Keratinocyte (primary cell): ENCODE measurements around the gene GPR22. TPM values are rescaled to one million over a fixed set of nuclear protein-coding genes. Genes with fewer than 3 reads are reported as not detected.

Experiments
- DNase-seq: peaks from one replicate; pipeline ENCODE4 v3.0.0-alpha.2; 2011; ENCODE audit warnings: low read depth, missing footprints, low spot score
- FAIRE-seq: peaks from 2 replicates; lab custom pipeline; 2011; peaks lifted over from hg19 to GRCh38; lab: Jason Lieb, UNC
- H2AFZ ChIP-seq: 2 replicates; pipeline ENCODE4 v1.6.0; 2012; ENCODE audit warnings: low read length, control low read depth, inconsistent platforms; ENCODE audit not compliant: control insufficient read depth
- H3K27ac ChIP-seq: 2 replicates; pipeline ENCODE4 v1.5.1; 2011; ENCODE audit warnings: low read length; ENCODE audit not compliant: control insufficient read depth, insufficient read depth
- H3K27me3 ChIP-seq: 3 replicates; pipeline ENCODE4 v1.6.0; 2011; ENCODE audit warnings: low read length; ENCODE audit not compliant: control insufficient read depth, insufficient read depth; ENCODE audit errors: extremely low read depth
- H3K36me3 ChIP-seq, 2 experiments: 2 replicates in 1 of 2; 3 replicates in 1 of 2; pipeline ENCODE4 v1.5.1; 2011; ENCODE audit warnings: low read length in 2 of 2, mild to moderate bottlenecking in 1 of 2; ENCODE audit not compliant: control insufficient read depth in 2 of 2, insufficient read depth in 2 of 2; ENCODE audit errors: extremely low read depth in 1 of 2
- H3K4me1 ChIP-seq: 3 replicates; pipeline ENCODE4 v1.5.1; 2011; ENCODE audit warnings: low read length; ENCODE audit not compliant: control insufficient read depth, insufficient read depth; ENCODE audit errors: extremely low read depth
- H3K4me2 ChIP-seq: 3 replicates; pipeline ENCODE4 v1.6.0; 2011; ENCODE audit warnings: low read depth, low read length; ENCODE audit not compliant: control insufficient read depth, insufficient read depth; ENCODE audit errors: extremely low read depth
- H3K4me3 ChIP-seq, 3 experiments: fragments of 200-600 bp in 1 of 3; sonication (generic) in 1 of 3; 2 replicates in 2 of 3; 3 replicates in 1 of 3; pipeline ENCODE4 v1.5.1; 2011 to 2016; ENCODE audit warnings: low read length in 3 of 3, mild to moderate bottlenecking in 3 of 3, control low read depth in 2 of 3, inconsistent platforms in 1 of 3, low read depth in 1 of 3, mixed read lengths in 1 of 3, mixed run types in 1 of 3, moderate library complexity in 1 of 3; ENCODE audit not compliant: control insufficient read depth in 2 of 3, insufficient read depth in 2 of 3; ENCODE audit errors: extremely low read depth in 1 of 3
- H3K79me2 ChIP-seq: 2 replicates; pipeline ENCODE4 v1.6.0; 2012; ENCODE audit warnings: low read length; ENCODE audit not compliant: control insufficient read depth, insufficient read depth
- H3K9ac ChIP-seq: 3 replicates; pipeline ENCODE4 v1.6.0; 2011; ENCODE audit warnings: low read length; ENCODE audit not compliant: control insufficient read depth, insufficient read depth; ENCODE audit errors: extremely low read depth
- H3K9me1 ChIP-seq: 3 replicates; pipeline ENCODE4 v1.6.0; 2011; ENCODE audit warnings: low read length; ENCODE audit not compliant: control insufficient read depth, insufficient read depth; ENCODE audit errors: extremely low read depth
- H3K9me3 ChIP-seq: 2 replicates; pipeline ENCODE4 v1.5.1; 2012; ENCODE audit warnings: low read depth, low read length; ENCODE audit not compliant: control insufficient read depth
- H4K20me1 ChIP-seq: 3 replicates; pipeline ENCODE4 v1.6.0; 2011; ENCODE audit warnings: low read length; ENCODE audit not compliant: control insufficient read depth, insufficient read depth; ENCODE audit errors: extremely low read depth
- CTCF ChIP-seq, 3 experiments: IDR thresholded peaks in 1 of 3; conservative IDR thresholded peaks in 1 of 3; optimal IDR thresholded peaks in 1 of 3; 2 replicates in 2 of 3; 3 replicates in 1 of 3; pipeline versions ENCODE3 to v1.5.1; 2011; ENCODE audit warnings: low read length in 3 of 3, mild to moderate bottlenecking in 3 of 3, moderate library complexity in 2 of 3, control low read depth in 1 of 3, inconsistent platforms in 1 of 3; ENCODE audit not compliant: insufficient read depth in 2 of 3; ENCODE audit errors: extremely low read depth in 1 of 3
- EZH2 ChIP-seq: IDR thresholded peaks from one replicate; pipeline ENCODE4 v1.6.1; 2012; ENCODE audit warnings: inconsistent platforms, mild to moderate bottlenecking, low read length, moderate library complexity
- dilution Hi-C: fragments of 300-500 bp; cut with MboI; formaldehyde crosslinking; loops from one replicate; pipeline ENCODE4 v1.7.0; 2020; ENCODE audit warnings: low sequenced_read_pairs; ENCODE audit not compliant: extremely low pct_ligation_motif_present
- polyA plus RNA-seq, 5 experiments: library from polyadenylated mRNA; depleted of rRNA in 3 of 5; stranded (reverse) in 3 of 5; stranded (forward) in 1 of 5; unstranded in 1 of 5; fragments of >200 nt; gene quantifications; 1 replicate in 1 of 5; 2 replicates in 3 of 5; 3 replicates in 1 of 5; pipeline versions ENCODE4 v1.2.1 to v1.2.3, GENCODE V29; 2011 to 2012; ENCODE audit warnings: missing spikeins in 2 of 5, low read depth in 1 of 5, low replicate concordance in 1 of 5

GPR22 gene
- polyA plus RNA-seq, 1 donor (not counting 4 experiments of a cell fraction or from before 2014, with no cell fraction given), result not detected

- Histone ChIP-seq H3K9ac (no peak overlapping the region), H4K20me1 (no peaks in the 10 kb centered on the region), H3K4me3 (no peak overlapping the region), H3K27ac (no peak overlapping the region), H3K4me2 (no peak overlapping the region), H3K79me2 (no peaks in the 10 kb centered on the region), H3K9me3 (no peaks in the 10 kb centered on the region), H3K9me1 (no peaks in the 10 kb centered on the region), H2AFZ (no peak overlapping the region), H3K36me3 (peaks cover 0 to 2% of the 10 kb centered on the region in 2 experiments), H3K27me3 (no peaks in the 10 kb centered on the region), H3K4me1 (no peaks in the 10 kb centered on the region)
- TF ChIP-seq EZH2, result no peak
- TF ChIP-seq CTCF (optimal IDR thresholded peaks at IDR 0.05 in 1 of 3, IDR thresholded peaks at IDR 0.05 in 1 of 3, conservative IDR thresholded peaks at IDR 0.05 in 1 of 3; ENCODE audit: extremely low read depth in 1 of 3, insufficient read depth in 2 of 3, low read length in 3 of 3), result no peak
- no peak for DNase-seq
- dilution Hi-C loops, result no loop called here
- FAIRE-seq, result no peak
These were observed 4.3 kb downstream of the GPR22 start for GRCh38 chr7:107474104-107474521.

GRCh38 chr7:107479303-107479702 is 9.4 kb downstream of the GPR22 start:
- Histone ChIP-seq H4K20me1 (no peaks in the 10 kb centered on the region), H3K27ac (no peak overlapping the region), H3K4me1 (no peaks in the 10 kb centered on the region), H3K4me3 (no peak overlapping the region), H3K9me1 (no peaks in the 10 kb centered on the region), H3K79me2 (peaks cover under 1% of the 10 kb centered on the region), H3K9me3 (no peaks in the 10 kb centered on the region), H3K4me2 (no peak overlapping the region), H3K9ac (no peak overlapping the region), H3K36me3 (peaks cover 0 to 2% of the 10 kb centered on the region in 2 experiments), H2AFZ (no peak overlapping the region), H3K27me3 (no peaks in the 10 kb centered on the region)
- no peak for FAIRE-seq
- dilution Hi-C loops, result no loop called here
- DNase-seq, result no peak
- TF ChIP-seq EZH2 (no peak), CTCF (optimal IDR thresholded peaks at IDR 0.05 in 1 of 3, IDR thresholded peaks at IDR 0.05 in 1 of 3, conservative IDR thresholded peaks at IDR 0.05 in 1 of 3; ENCODE audit: extremely low read depth in 1 of 3, insufficient read depth in 2 of 3, low read length in 3 of 3) (no peak)
